HepG2 (cell line): ENCODE measurements around the gene SGSM1. TPM values are rescaled to one million over a fixed set of nuclear protein-coding genes. Genes with fewer than 3 reads are reported as not detected.

Experiments
- ATM ChIP-seq: fragments of 450-650 bp; IDR thresholded peaks from 2 replicates; pipeline ENCODE4 v1.7.1; 2017; ENCODE audit warnings: mild to moderate bottlenecking, borderline replicate concordance
- CTCF ChIP-seq: sonication (generic); formaldehyde crosslinking; IDR thresholded peaks from 2 replicates; pipeline ENCODE4 v1.5.0; 2020; ENCODE audit warnings: mild to moderate bottlenecking, missing genetic modification reagents, moderate library complexity
- MLXIP ChIP-seq: sonication (generic); formaldehyde crosslinking; IDR thresholded peaks from 2 replicates; pipeline ENCODE4 v1.9.0; 2021; ENCODE audit warnings: missing genetic modification reagents, borderline replicate concordance
- SMC3 ChIP-seq: IDR thresholded peaks from 2 replicates; pipeline ENCODE4 v1.6.1; 2011; ENCODE audit warnings: low read length, improper control_type of control experiment
- STAG1 ChIP-seq: sonication (generic); formaldehyde crosslinking; IDR thresholded peaks from 2 replicates; pipeline ENCODE4 v1.4.0; 2020; ENCODE audit warnings: missing genetic modification reagents
- THAP7 ChIP-seq: sonication (generic); formaldehyde crosslinking; IDR thresholded peaks from 2 replicates; pipeline ENCODE4 v1.8.1; 2023; ENCODE audit warnings: mild to moderate bottlenecking, missing genetic modification reagents
- U2AF1 ChIP-seq: fragments of 200-400 bp; formaldehyde crosslinking; optimal IDR thresholded peaks from 2 replicates; pipeline ENCODE3; 2017; ENCODE audit warnings: mild to moderate bottlenecking, low read depth, low read length
- YEATS2 ChIP-seq: sonication (generic); formaldehyde crosslinking; IDR thresholded peaks from 2 replicates; pipeline ENCODE4 v1.4.0; 2020; ENCODE audit warnings: missing genetic modification reagents, borderline replicate concordance
- ZNF280D ChIP-seq: sonication (generic); formaldehyde crosslinking; IDR thresholded peaks from 2 replicates; pipeline ENCODE4 v1.5.1; 2020; ENCODE audit warnings: mild to moderate bottlenecking, missing genetic modification reagents
- ZXDC ChIP-seq: sonication (generic); formaldehyde crosslinking; IDR thresholded peaks from 2 replicates; pipeline ENCODE4 v1.5.0; 2020; ENCODE audit warnings: mild to moderate bottlenecking, missing genetic modification reagents
- polyA plus RNA-seq, 8 experiments: library from polyadenylated mRNA; depleted of rRNA in 3 of 8; stranded (reverse) in 7 of 8; unstranded in 1 of 8; fragments of >200 nt; fragmentation: Illumina TruSeq in 4 of 8; extraction: Trizol in 4 of 8; gene quantifications; 2 replicates each; pipeline versions ENCODE4 v1.2.1 to v1.2.3, GENCODE V29; 2011 to 2016; ENCODE audit warnings: low read depth in 4 of 8, missing spikeins in 1 of 8, mixed read lengths in 1 of 8; ENCODE audit not compliant: insufficient read depth in 1 of 8
- total RNA-seq, 5 experiments: library from RNA; depleted of rRNA; stranded (reverse); fragments of >200 nt; fragmentation: Illumina TruSeq; extraction: Trizol; gene quantifications; 2 replicates each; pipeline ENCODE4 v1.2.3, GENCODE V29; 2016; ENCODE audit warnings: low read depth in 1 of 5

The SGSM1 gene
- total and polyA plus RNA-seq, 2 of the 13 experiments (the other 11 are each of a cell fraction or from before 2014, with no cell fraction given), result 0.07 TPM; not detected in 1

GRCh38 chr22:24937114-24937513, 131.1 kb downstream of the SGSM1 start (continued):
- TF ChIP-seq MLXIP (CRISPR knock-in tag) (no peak), SMC3 (peak; percentile 57; the same call in 1 of the 2 replicates), ZNF280D (CRISPR knock-in tag) (no peak), ZXDC (no peak), THAP7 (CRISPR knock-in tag) (no peak), YEATS2 (CRISPR knock-in tag) (no peak), STAG1 (CRISPR knock-in tag) (peak; percentile 61), ATM (no peak), U2AF1 (no peak), CTCF (CRISPR knock-in tag) (peak; percentile 59)
